ENCODE results near the gene GAB3.
"Not testable (repeated sequence)": the region's sequence is repeated elsewhere in the genome, so short reads cannot be mapped to it uniquely, and the experiment has no call there.

GAB3 gene

GRCh38 chrX:154724993-154725756 is 25.7 kb downstream of the GAB3 start:
- DNase-seq (ENCODE audit: low read depth in 2 of 2) = no peak

DNA sequence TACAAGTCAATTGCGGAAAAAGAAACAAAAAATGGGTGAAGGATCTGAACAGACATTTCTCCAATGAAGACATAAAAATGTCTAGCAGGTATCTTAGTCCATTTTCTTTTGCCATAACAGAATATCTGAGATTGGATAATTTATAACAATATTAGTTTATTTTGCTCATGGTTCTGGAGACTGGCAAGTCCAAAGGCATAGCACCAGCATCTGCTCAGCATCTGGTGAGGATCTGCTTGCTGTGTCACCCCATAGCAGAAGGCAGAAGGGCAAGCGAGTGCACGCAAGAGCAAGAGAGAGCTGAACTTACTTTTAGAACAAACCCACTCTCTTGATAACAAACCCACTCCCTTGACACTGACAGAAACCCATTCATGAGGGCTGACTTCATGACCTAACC is 29.7 kb downstream of the GAB3 start:
- no peak for DNase-seq (ENCODE audit: low read depth in 2 of 2)

DNA sequence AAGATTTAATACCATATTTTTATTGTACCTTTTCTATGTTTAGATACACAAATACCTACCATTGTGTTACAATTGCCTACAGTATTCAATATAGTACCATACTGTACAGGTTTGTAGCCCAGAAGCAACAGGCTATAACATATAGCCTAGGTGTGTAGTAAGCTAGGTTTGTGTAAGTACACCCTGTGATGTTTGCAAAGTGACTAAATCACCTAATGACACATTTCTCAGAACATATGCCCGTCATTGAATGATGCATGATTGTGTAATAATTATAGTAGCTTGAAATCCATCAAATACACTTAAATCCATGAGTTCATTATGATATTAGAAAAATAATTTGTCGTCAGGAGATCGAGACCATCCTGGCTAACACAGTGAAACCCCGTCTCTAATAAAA is 30.8 kb downstream of the GAB3 start:
- DNase-seq (ENCODE audit: low read depth in 2 of 2) = no peak

- no peak for DNase-seq (ENCODE audit: low read depth in 2 of 2)
Measured at GRCh38 chrX:154719132-154719675, 31.7 kb downstream of the GAB3 start.

DNA sequence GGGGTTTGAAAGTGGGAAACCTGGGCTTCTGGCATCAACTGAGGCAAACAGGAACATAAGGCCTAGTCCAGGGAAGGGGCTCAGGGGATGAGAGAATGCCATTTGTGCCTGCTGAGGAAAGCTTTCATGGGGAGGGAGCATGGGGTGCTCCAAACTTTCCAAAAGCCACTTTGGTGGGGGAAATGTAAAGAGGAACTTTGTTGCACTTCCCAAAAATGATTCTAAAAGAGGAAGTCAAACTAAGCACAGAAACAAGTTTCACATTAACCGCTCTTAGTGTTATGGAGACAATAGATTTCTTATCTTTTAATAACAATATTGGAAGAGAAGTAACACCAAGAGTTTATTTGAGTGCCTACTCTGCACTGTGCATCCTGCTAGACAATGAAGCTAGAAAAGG is 32.3 kb downstream of the GAB3 start:
- no peak for DNase-seq (ENCODE audit: low read depth in 2 of 2)

DNA sequence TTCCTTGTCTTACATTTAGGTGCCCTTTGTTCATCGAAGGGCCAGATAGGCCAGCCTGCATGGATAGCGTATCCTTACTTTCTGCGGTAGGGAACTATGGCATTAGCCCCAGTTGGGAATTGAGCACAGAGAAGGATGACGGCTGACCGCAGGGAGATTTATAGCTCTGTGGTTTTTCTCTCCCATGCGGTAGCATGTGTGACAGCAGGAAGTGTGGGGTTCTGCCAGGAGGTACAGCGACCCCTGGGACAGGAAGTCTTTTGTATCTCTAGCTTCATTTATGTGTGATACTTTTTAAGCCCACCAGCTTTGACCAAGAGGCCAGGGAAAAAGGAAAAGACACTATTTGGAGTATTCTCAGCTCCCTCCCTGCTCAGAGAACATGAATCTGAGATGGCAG is 33.1 kb downstream of the GAB3 start:
- DNase-seq (ENCODE audit: low read depth in 2 of 2) = no peak

DNA sequence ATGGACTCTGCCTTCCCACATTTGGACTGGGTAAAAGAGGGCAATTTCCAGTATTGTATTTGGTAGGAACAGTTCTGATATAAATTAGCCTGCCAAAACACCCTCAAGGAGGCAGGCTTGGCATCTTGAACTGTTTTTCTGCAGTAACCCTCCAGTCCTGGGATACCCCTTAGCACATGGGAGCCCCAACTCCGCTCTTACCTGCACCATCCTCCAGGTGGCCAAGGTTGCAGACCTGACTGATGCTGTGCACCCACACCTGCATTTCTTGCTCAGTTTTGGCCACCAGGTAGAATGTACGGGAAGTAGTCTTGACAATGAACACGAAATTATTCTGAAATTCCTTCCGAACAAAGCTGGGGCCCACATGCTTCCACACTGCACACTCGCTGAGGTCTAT is 35.1 kb downstream of the GAB3 start:
- DNase-seq (ENCODE audit: low read depth in 2 of 2) = no peak

DNA sequence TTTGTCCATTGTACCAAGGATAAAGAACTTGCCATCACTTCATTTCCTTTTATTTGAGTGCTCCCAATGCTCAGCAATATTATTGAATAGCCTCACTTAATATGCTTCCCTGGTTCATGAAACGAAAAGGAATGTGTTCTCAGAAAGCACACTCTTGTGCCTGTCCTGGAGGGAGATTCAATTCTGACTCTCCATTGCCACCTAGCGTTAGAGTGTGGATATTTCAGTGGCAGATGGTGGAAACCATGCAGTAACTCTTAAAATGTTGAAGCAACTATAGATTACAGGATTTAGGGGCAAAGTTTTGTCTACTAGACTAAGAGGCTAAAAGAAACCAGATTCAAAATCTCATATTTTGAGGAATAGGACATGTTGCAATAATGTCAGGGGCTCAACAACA is 36.0 kb downstream of the GAB3 start:
- no peak for DNase-seq (ENCODE audit: low read depth in 2 of 2)

DNA sequence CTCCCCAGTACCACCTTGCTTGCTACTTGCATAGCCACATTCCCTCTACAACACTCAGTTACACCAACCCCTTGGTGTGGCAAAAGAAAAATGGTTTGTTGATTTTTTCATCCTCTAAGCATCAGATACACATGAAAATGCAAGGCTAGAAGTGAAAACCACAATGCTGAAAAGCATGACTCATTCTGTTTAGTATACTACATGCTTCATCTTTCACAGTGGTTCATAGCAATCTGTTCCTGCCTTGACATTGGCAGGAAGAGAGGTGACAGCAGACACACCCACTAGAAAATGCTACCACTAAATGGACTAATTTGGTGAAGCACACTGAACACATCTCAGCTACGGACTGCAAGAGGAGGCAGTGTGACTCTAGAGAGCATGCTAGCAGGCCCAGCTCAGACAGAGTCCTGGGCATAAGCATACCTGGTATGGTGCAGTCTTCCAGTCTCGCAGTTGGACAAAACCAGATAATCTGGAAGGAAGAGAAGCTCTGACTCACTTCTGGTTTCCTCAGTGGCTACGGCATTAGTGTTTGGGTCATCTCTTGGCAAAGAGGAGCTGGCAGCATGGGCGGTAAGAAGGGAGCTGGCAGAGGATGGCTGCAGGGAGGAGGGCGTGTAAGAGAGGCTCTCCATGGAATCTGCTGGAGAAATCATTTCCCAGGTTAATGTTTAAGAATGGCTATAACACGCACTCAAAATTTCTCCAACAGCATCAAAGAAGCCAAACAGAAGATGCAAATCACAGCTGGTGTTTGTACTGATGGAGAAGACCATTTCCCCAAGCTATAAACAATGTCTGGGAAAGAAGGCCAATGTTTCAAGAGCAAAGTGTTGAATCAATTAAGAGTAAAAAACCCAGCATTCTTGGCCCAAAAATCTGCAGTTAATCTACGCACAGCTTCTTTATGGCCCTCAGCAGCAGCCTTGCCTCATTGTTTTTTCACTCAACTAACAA is 37.8 kb downstream of the GAB3 start:
- DNase-seq (ENCODE audit: low read depth in 2 of 2) = no peak

GRCh38 chrX:154711264-154711663 is 39.6 kb downstream of the GAB3 start:
- no peak for DNase-seq (ENCODE audit: low read depth in 2 of 2)

GRCh38 chrX:154710309-154710708 is 40.6 kb downstream of the GAB3 start:
- no peak for DNase-seq (ENCODE audit: low read depth in 2 of 2)

- DNase-seq (ENCODE audit: low read depth in 2 of 2) = no peak
Measured at GRCh38 chrX:154698630-154699248, 52.1 kb downstream of the GAB3 start.

GRCh38 chrX:154696676-154697045 is 54.2 kb downstream of the GAB3 start:
- DNase-seq (ENCODE audit: low read depth in 2 of 2) = no peak

DNA sequence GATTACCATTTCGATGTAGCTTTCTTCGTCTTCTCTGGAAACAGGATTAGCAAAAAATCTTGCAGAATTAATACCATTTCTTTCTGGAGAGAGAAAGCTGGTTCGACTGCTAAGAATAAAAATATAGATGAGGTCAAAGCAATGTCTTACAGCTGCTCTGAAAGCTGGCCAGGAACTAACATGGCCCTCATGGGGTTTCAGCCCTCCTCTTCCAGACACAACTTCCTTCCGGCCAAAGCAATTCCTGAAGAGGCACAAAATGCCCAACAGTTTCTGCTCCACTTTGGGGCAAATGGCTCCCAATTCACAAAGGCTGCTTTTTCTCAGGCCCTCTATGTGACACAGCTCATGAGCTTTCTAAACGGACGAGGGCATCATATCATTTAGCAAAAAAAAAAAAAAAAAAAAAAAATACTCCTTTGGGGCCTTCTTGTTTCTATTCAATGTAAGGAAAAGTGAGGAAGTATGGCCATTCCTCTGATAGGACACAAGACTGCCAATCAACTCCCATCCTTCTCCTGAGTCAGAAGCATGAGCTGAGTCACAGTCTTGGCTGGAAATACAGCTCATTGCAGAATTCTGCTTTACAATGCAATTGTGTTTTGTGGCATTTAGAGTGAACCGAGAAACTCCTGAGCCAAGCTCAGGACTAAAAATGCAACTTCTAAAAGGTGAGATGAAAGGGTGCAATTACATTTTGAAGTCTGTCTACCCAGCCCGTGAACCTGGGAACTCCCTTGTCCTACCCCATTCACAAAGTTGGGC is 54.8 kb downstream of the GAB3 start:
- no peak for DNase-seq (ENCODE audit: low read depth in 2 of 2)

GRCh38 chrX:154693394-154693793 is 57.5 kb downstream of the GAB3 start:
- no peak for DNase-seq (ENCODE audit: low read depth in 2 of 2)

- not testable (repeated sequence) for DNase-seq (ENCODE audit: low read depth in 2 of 2)
Measured at GRCh38 chrX:154690438-154690837, 60.4 kb downstream of the GAB3 start.

DNA sequence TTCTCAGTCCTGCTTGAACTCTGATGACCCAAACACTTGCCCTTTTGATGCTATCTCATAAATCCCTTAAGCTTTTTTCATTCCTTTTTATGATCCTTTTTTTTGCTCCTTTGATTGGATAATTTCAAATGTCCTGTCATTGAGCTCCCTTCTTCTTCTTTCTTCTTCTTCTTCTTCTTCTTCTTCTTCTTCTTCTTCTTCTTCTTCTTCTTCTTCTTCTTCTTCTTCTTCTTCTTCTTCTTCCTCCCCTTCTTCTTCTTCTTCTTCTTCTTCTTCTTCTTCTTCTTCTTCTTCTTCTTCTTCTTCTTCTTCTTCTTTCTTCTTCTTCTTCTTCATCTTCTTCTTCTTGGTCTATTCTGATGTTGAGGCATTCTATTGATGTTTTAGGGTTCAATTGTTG is 78.8 kb downstream of the GAB3 start:
- not testable (repeated sequence) for DNase-seq (ENCODE audit: low read depth in 2 of 2)

- not testable (repeated sequence) for DNase-seq (ENCODE audit: low read depth in 2 of 2)
Measured at GRCh38 chrX:154670848-154671247, 80.0 kb downstream of the GAB3 start.

DNA sequence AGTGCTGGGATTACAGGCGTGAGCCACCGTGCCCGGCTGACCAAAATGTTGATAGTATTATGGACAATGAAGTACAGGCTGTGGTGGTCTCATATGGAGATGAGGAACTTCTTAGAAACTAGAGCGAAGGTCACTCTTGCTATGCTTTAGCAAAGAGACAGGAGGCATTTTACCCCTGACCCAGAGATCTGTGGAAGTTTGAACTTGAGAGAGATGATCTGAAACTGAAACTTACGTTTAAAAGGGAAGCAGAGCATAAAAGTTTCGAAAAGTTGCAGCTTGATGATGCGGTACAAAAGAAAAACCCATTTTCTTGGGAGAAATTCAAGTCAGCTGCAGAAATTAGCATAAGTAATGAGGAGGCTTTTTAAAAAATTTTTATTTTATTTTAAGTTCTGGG is 89.0 kb downstream of the GAB3 start:
- no peak for DNase-seq (ENCODE audit: low read depth in 2 of 2)

DNA sequence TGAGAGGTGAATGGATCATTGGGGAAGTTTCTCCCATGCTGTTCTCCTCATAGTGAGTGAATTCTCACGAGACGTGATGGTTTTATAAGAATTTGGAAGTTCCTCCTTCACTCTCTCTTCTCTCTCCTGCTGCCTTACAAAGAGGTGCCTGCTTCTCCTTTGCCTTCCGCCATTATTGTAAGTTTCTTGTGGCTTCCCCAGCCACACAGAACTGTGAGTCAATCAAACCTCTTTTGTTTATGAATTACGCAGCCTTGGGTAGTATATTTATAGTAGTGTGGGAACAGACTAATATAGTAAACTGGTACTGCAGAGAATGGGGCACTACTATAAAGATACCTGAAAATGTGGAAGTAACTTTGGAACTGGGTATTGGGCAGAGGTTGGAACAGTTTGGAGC is 89.7 kb downstream of the GAB3 start:
- no peak for DNase-seq (ENCODE audit: low read depth in 2 of 2)

DNA sequence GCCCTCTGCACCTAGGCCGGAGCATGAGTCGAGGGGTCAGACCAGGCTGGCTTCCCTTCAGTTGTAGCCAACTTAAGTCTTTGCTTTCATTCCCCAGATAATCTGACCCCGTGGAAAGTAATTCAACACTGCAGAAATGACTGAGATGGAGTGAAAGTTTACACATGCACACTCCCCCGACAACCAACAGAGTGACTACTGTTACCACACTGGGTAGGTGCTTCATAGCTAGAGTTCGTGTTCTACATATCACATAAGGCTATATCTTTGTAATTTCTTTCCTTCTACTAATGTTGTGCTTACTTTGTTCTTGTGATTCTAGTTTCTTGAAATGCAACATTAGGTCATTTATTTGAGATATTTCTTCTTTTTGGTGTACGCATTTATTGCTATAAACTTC is 90.3 kb downstream of the GAB3 start:
- no peak for DNase-seq (ENCODE audit: low read depth in 2 of 2)

DNA sequence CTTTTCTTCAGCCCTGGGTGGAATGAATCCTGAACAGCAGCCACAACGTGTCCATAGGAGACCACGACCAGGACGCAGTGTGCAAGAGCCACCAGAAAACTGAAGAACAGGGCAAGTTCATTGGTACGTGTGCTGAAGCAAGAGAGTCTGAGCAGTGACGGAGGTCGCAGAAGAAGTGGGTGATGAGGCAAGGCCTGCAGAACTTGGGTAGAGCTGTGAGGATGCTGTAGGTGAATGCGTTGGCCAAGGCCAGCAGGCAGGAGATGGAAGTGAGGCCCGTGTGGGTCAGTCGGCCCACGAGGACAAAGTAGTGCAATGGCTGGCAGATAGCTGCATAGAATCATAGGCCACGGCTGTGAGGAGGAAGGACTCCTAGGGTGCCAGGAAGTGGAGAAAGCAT is 91.9 kb downstream of the GAB3 start:
- DNase-seq (ENCODE audit: low read depth in 2 of 2) = no peak
